ENCODE measurements around the gene MAMDC4. TPM values are rescaled to one million over a fixed set of nuclear protein-coding genes. Genes with fewer than 3 reads are reported as not detected.

Gene MAMDC4
- total RNA-seq, 1 donor from 2014 or later, result 20.6 TPM

DNA sequence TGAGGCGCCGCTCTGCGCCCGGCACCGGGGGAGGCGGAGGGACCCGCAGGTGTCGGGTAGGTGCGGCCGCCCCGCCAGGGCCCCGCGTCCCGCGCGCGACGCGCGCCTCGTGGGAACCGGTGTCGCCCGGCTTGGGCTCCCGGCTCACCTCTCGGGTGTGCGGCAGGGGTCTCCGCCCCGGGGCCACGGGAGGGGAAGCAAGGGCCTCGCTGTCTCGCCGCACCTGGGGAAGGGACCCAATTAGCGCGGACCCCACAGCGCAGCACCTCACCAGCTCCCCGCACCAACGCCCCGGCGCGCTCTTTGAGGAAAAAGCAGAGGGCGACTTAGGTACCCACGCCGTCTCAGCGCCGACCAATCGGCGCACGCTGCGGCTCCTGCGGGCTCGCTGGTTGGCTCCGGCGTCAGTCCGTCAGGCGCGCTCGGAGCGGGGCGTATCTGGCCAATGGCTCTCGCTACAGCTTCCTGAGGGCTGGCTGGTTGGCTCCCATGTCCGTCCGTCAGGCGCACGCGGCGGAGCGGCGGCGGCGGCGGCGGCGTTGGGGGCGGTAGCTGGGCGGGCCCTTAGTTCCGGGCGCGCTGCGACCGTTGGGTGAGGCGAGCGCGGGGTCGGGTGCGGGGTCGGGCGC, 33.9 kb downstream of the MAMDC4 start, which contains the start of gene TRAF2:
TRAF2 (plus strand) TSS at position 567 of the 629 bp plus-strand sequence. CDS start 12,225 bp downstream, outside the sequence.
- Mint-ChIP-seq H3K4me3 (peak within 1 kb of the TSS; percentile 91), H3K9me3 (no peaks in the 10 kb centered on the region), H3K4me1 (peaks cover 7% of the 10 kb centered on the region), H3K36me3 (ENCODE audit: low read depth) (no peaks in the 10 kb centered on the region), H3K27ac (ENCODE audit: unreplicated experiment) (peak within 1 kb of the TSS; percentile 69), H3K27me3 (ENCODE audit: low read depth) (no peaks in the 10 kb centered on the region)
- peak; percentile 95 for DNase-seq (ENCODE audit: low read depth, low spot score)
- TF ChIP-seq CTCF (conservative IDR thresholded peaks at IDR 0.05), result no peak

GRCh38 chr9:136886610-136887597, 34.8 kb downstream of the MAMDC4 start:
- Mint-ChIP-seq H3K4me1 (peaks cover 7% of the 10 kb centered on the region), H3K36me3 (ENCODE audit: low read depth) (no peaks in the 10 kb centered on the region), H3K27ac (ENCODE audit: unreplicated experiment) (peak overlapping the region; percentile 69), H3K9me3 (no peaks in the 10 kb centered on the region), H3K27me3 (ENCODE audit: low read depth) (no peaks in the 10 kb centered on the region), H3K4me3 (peak overlapping the region; percentile 91)
- TF ChIP-seq CTCF (conservative IDR thresholded peaks at IDR 0.05), result no peak
- DNase-seq (ENCODE audit: low read depth, low spot score), result peak; percentile 47

DNA sequence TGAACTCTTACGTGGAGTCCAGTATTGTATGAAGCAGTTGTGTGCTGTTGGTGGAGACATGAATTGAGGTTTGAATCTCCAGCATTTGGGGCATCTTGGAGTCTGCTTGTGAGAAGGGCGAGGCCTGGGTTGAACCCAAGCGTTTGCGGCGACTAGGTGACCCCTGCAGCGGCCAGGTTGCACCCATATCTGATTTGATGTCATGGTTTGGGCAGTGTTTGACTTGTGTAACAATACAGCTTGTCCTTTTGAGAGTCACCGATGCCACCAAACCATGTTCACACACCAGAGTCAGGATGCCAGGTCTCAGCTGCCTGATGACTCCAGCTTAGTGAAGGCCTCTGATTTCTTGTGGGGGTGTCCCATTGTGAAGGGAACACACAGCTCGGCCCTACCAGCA, 36.3 kb downstream of the MAMDC4 start:
- no peaks in the 10 kb centered on the region for H3K27me3 Mint-ChIP-seq (ENCODE audit: low read depth)
- no peak for DNase-seq (ENCODE audit: low read depth, low spot score)
- peaks cover 7% of the 10 kb centered on the region for H3K4me1 Mint-ChIP-seq
- H3K9me3 Mint-ChIP-seq, result no peaks in the 10 kb centered on the region
- no peak overlapping the region for H3K27ac Mint-ChIP-seq (ENCODE audit: unreplicated experiment)
- no peak for TF ChIP-seq CTCF (conservative IDR thresholded peaks at IDR 0.05)
- no peaks in the 10 kb centered on the region for H3K36me3 Mint-ChIP-seq (ENCODE audit: low read depth)
- H3K4me3 Mint-ChIP-seq, result no peak overlapping the region

DNA sequence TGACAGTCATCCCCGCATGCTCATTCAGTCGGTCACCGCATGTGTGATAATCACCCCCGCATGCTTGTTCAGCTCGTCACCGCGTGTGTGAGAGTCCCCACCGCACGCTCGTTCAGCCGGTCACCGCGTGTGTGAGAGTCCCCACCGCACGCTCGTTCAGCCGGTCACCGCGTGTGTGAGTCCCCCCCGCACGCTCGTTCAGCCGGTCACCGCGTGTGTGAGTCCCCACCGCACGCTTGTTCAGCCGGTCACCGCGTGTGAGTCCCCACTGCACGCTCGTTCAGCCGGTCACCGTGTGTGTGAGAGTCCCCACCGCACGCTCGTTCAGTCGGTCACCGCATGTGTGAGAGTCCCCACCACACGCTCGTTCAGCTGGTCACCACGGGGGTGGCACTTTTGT, 37.7 kb downstream of the MAMDC4 start:
- Mint-ChIP-seq H3K27ac (ENCODE audit: unreplicated experiment) (no peak overlapping the region), H3K4me1 (peaks cover 7% of the 10 kb centered on the region), H3K36me3 (ENCODE audit: low read depth) (no peaks in the 10 kb centered on the region), H3K4me3 (no peak overlapping the region), H3K9me3 (no peaks in the 10 kb centered on the region), H3K27me3 (ENCODE audit: low read depth) (no peaks in the 10 kb centered on the region)
- DNase-seq (ENCODE audit: low read depth, low spot score), result no peak
- no peak for TF ChIP-seq CTCF (conservative IDR thresholded peaks at IDR 0.05)

GRCh38 chr9:136890661-136891060, 38.5 kb downstream of the MAMDC4 start:
- no peak for TF ChIP-seq CTCF (conservative IDR thresholded peaks at IDR 0.05)
- Mint-ChIP-seq H3K4me3 (no peak overlapping the region), H3K4me1 (peaks cover 7% of the 10 kb centered on the region), H3K36me3 (ENCODE audit: low read depth) (no peaks in the 10 kb centered on the region), H3K9me3 (no peaks in the 10 kb centered on the region), H3K27ac (ENCODE audit: unreplicated experiment) (no peak overlapping the region), H3K27me3 (ENCODE audit: low read depth) (no peaks in the 10 kb centered on the region)
- no peak for DNase-seq (ENCODE audit: low read depth, low spot score)

Data from neural crest cell (in vitro differentiated cells).